Brain microvascular endothelial cell (primary cell): ENCODE results near the gene KLC4.
A peak's percentile ranks its signal among the peaks of the same experiment; 100 is the strongest.

Experiments
- DNase-seq: peaks from one replicate; pipeline ENCODE4 v3.0.0-alpha.2; 2020
- H3K27ac ChIP-seq: fragments of 250-450 bp; sonication (Bioruptor Pico); 2 replicates; pipeline ENCODE4 v1.5.1; 2020; ENCODE audit warnings: mild to moderate bottlenecking, moderate library complexity
- H3K27me3 ChIP-seq: fragments of 250-450 bp; sonication (Bioruptor Pico); replicated peaks from 2 replicates; pipeline ENCODE4 v1.5.1; 2020; ENCODE audit warnings: mild to moderate bottlenecking
- H3K36me3 ChIP-seq: fragments of 250-450 bp; sonication (Bioruptor Pico); replicated peaks from 2 replicates; pipeline ENCODE4 v1.5.1; 2020; ENCODE audit warnings: mild to moderate bottlenecking
- H3K4me3 ChIP-seq: 2 replicates; pipeline ENCODE4 v1.5.1; 2011; ENCODE audit warnings: low read depth, mild to moderate bottlenecking, control low read depth, low read length, moderate library complexity
- in situ Hi-C: cut with HindIII; loops from 2 replicates; pipeline ENCODE4 v1.10.0; 2017; ENCODE audit warnings: low sequenced_read_pairs, low pct_ligation_motif_present
- TF ChIP-seq, protein P1 (sequence below): IDR thresholded peaks from 2 replicates; pipeline ENCODE4 v1.5.1; 2011; ENCODE audit warnings: low read depth, mild to moderate bottlenecking, moderate library complexity, low read length, control low read depth, inconsistent platforms; ENCODE audit errors: missing control alignments

The KLC4 gene

DNA sequence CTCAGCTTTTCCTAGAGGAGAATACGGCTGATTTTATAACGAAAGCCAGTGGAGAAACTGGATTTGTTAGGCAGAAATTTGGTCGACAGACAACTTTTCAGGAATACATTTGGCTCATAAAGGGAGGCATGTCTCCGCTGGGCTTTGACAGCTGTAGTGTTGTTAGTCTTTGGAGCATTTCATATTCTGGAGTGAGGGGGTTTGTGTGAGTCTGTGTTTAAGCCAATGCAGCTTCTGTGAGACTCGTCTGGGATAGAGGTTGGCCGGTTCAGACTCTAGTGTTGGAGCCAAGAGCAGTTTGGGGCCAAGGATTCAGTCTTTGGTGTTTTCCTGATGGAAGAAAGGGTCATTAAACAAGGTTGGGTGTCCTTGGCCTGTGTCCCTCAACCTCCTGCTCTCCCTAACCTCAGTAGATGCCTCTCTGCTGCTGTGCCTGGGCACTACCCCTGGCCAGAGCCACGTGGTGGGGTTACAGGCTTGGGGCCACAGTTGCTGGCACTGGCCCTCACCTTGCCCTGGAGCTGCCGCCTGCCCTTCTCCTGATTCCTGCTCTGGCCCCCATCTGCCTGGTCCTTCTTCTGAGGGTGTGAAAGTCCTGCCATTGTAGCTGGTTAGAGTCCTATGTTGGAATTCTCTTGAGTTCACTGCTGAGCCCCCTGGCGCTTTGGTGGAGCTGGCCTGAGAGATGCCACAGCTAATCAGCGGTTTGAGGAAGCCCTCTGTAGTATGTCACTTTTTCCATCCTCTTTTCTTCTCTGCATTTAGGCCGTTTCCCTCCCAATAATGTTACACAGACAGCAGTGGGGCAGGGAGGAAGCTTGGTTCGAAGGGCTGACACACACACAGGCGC, 23.6 kb downstream of the KLC4 start:
- H3K36me3 ChIP-seq = no peaks in the 10 kb centered on the region
- H3K4me3 ChIP-seq = no peak overlapping the region
- no peaks in the 10 kb centered on the region for H3K27me3 ChIP-seq
- TF ChIP-seq, protein P1, sequence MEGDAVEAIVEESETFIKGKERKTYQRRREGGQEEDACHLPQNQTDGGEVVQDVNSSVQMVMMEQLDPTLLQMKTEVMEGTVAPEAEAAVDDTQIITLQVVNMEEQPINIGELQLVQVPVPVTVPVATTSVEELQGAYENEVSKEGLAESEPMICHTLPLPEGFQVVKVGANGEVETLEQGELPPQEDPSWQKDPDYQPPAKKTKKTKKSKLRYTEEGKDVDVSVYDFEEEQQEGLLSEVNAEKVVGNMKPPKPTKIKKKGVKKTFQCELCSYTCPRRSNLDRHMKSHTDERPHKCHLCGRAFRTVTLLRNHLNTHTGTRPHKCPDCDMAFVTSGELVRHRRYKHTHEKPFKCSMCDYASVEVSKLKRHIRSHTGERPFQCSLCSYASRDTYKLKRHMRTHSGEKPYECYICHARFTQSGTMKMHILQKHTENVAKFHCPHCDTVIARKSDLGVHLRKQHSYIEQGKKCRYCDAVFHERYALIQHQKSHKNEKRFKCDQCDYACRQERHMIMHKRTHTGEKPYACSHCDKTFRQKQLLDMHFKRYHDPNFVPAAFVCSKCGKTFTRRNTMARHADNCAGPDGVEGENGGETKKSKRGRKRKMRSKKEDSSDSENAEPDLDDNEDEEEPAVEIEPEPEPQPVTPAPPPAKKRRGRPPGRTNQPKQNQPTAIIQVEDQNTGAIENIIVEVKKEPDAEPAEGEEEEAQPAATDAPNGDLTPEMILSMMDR = no peak
- DNase-seq = no peak
- no peak overlapping the region for H3K27ac ChIP-seq
- in situ Hi-C loops = no loop called here

DNA sequence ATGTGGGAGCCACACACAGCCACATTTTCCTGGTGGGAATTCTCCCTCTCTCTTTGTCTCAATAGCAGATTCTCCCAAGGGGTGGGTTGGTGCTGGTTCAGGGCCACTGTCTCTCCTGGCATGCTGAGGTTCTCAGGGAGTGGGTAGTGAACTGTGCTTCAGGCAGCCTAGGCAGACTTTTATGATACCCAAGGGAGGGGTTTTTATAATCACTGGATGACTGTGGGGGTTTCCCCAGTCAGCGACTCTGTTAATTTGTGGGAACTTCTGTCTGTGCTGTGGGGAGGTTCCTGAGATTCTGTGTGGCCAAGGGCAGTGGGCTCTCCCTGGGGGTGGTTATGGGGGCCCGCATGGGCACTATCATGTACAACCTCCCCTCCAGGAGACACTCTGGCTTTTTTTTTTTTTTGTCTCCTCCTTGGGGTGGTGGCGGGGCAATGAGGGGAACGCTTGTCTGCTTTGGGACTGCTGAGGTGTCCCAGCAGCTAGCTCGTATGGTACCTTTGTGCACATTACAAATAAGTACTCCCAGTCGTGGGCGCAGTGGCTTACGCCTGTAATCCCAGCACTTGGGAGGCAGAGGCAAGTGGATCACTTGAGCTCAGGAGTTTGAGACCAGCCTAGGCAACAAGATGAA, 26.7 kb downstream of the KLC4 start:
- no peaks in the 10 kb centered on the region for H3K36me3 ChIP-seq
- no peaks in the 10 kb centered on the region for H3K27me3 ChIP-seq
- in situ Hi-C loops = no loop called here
- no peak overlapping the region for H3K4me3 ChIP-seq
- DNase-seq = no peak
- TF ChIP-seq, protein P1 = no peak
- H3K27ac ChIP-seq = no peak overlapping the region

DNA sequence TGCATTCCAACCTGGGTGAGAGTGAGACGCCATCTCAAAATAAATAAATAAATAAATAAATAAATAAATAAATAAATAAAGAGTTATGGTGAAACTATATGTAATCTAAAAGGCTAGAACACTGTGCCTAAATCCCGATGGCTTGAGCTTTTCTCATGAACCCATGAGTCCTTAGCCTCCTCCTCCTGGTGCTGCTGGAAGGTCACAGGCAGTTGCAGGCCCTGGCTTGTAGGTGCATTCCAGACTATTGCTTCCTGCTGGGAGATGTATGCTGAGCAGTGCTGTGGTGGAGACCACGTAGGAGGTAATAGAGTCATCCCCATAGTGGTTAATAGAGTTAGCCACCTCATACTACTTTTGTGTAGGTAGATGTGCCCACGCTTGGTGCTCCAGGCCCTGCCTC, 29.2 kb downstream of the KLC4 start:
- no peak overlapping the region for H3K4me3 ChIP-seq
- TF ChIP-seq, protein P1 = no peak
- no peaks in the 10 kb centered on the region for H3K27me3 ChIP-seq
- H3K36me3 ChIP-seq = no peaks in the 10 kb centered on the region
- H3K27ac ChIP-seq = no peak overlapping the region
- in situ Hi-C loops = no loop called here
- DNase-seq = peak; percentile 20

DNA sequence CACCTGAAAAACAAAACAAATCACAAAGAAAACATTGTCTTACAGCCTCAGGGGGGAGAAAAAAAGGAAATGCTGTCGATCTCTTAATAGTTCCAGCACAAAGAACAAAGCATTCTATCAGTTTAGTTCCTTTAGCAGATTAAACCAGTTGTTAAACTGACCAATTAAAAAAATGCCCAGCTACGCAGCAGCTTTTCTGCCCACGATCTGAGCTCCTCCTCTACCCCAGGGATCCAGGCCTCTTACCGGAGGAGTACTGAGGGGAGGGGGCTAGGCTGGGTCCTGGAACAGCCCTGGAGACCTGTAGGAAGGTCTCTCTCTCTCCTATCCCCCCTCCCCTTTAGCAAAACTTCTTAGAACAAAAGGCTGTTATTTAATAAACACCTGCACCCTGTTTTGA, 30.0 kb downstream of the KLC4 start:
- H3K4me3 ChIP-seq = no peak overlapping the region
- no peak overlapping the region for H3K27ac ChIP-seq
- H3K36me3 ChIP-seq = no peaks in the 10 kb centered on the region
- TF ChIP-seq, protein P1 = no peak
- in situ Hi-C loops = no loop called here
- no peaks in the 10 kb centered on the region for H3K27me3 ChIP-seq
- no peak for DNase-seq

DNA sequence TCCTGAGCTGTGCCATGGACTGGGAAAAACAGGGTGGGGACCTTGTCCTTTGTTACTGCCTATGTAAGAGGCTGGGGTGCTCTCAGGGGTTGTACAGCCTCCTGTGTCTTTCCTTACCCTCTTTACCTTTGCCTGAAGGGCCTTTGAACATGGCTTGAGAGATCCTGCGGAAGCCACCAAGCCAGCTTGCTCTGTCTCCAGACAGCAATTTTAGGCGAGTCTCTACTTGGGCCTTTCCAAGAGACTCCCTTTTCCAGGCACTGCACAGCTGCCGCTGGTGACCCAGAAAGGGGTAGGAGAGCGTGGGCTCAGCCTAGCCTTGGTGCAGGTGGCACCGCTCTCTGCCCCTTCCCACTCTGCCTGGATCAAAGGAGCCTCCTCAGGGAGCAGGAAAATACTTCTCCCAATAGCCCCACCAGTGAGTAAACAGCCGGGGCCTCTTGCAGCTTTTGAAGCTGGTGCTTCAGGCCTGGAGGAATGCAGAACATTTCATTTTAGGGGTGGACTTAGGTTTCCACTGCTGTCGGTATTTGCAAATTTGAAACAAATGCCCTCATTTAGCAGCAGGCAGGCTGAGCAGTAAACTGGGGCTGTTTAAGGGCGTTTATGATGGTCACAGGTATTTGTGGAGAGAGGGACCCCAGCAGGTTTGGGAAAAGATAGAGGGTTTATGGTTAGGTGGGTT, 30.6 kb downstream of the KLC4 start:
- Histone ChIP-seq H3K4me3 (no peak overlapping the region), H3K36me3 (no peaks in the 10 kb centered on the region), H3K27me3 (no peaks in the 10 kb centered on the region), H3K27ac (no peak overlapping the region)
- no peak for DNase-seq
- in situ Hi-C loops = no loop called here
- TF ChIP-seq, protein P1 = no peak
